H1 (cell line): ENCODE results near the gene PRKAG1. TPM values are rescaled to one million over a fixed set of nuclear protein-coding genes. Genes with fewer than 3 reads are reported as not detected.

Experiments
- CTCF ChIA-PET: fragments of 300-600 bp; sonication (Branson Sonifier 250); formaldehyde crosslinking; loops from one replicate; lab custom pipeline; 2021; ENCODE audit not compliant: partially characterized antibody; lab: Charles Lee
- POLR2A ChIA-PET: fragments of 300-600 bp; sonication (Branson Sonifier 250); formaldehyde crosslinking; loops from one replicate; lab custom pipeline; 2021; ENCODE audit warnings: inconsistent platforms; ENCODE audit not compliant: partially characterized antibody; lab: Charles Lee
- DNase-seq, 2 experiments: peaks; one replicate each; pipeline versions ENCODE4 v3.0.0 to v3.0.0-alpha.2; 2010 to 2022; ENCODE audit warnings: low spot score in 2 of 2, low read depth in 1 of 2, mixed read lengths in 1 of 2
- FAIRE-seq: peaks from 2 replicates; lab custom pipeline; 2011; peaks lifted over from hg19 to GRCh38; lab: Jason Lieb, UNC
- H2AFZ ChIP-seq: 2 replicates; pipeline ENCODE4 v1.8.1; 2012; ENCODE audit warnings: low read length, inconsistent platforms
- H2AK5ac ChIP-seq: 2 replicates; pipeline ENCODE4 v1.6.1; 2013; ENCODE audit warnings: low read depth, low read length
- H2BK120ac ChIP-seq: replicated peaks from 2 replicates; pipeline ENCODE3; 2013; ENCODE audit warnings: low read depth, low read length, inconsistent platforms
- H2BK12ac ChIP-seq: 2 replicates; pipeline ENCODE4 v1.6.1; 2013; ENCODE audit warnings: low read depth, low read length
- H2BK15ac ChIP-seq: 2 replicates; pipeline ENCODE4 v1.6.1; 2013; ENCODE audit warnings: low read length
- H2BK20ac ChIP-seq: 2 replicates; pipeline ENCODE4 v1.6.1; 2013; ENCODE audit warnings: low read length
- H2BK5ac ChIP-seq: 2 replicates; pipeline ENCODE4 v1.6.1; 2013; ENCODE audit warnings: low read depth, low read length
- H3K14ac ChIP-seq: 2 replicates; pipeline ENCODE4 v1.6.1; 2013; ENCODE audit warnings: inconsistent platforms; ENCODE audit not compliant: insufficient read length
- H3K18ac ChIP-seq: 2 replicates; pipeline ENCODE4 v1.6.1; 2013; ENCODE audit warnings: low read length; ENCODE audit errors: extremely low read depth
- H3K23ac ChIP-seq: 2 replicates; pipeline ENCODE4 v1.6.1; 2013; ENCODE audit warnings: inconsistent platforms; ENCODE audit not compliant: insufficient read length
- H3K23me2 ChIP-seq: 2 replicates; pipeline ENCODE4 v1.6.1; 2013; ENCODE audit warnings: low read depth, low read length
- H3K27ac ChIP-seq: 2 replicates; pipeline ENCODE4 v1.6.1; 2011; ENCODE audit warnings: low read depth, low read length, inconsistent platforms
- H3K27me3 ChIP-seq, 4 experiments: replicated peaks in 1 of 4; 1 replicate in 1 of 4; 2 replicates in 3 of 4; pipeline versions ENCODE4 v1.6.1 to v1.8.1; 2011 to 2013; ENCODE audit warnings: low read length in 3 of 4, mild to moderate bottlenecking in 3 of 4, inconsistent platforms in 2 of 4, mixed read lengths in 2 of 4, moderate library complexity in 1 of 4; ENCODE audit not compliant: control insufficient read depth in 3 of 4, insufficient read depth in 3 of 4; ENCODE audit errors: extremely low read depth in 1 of 4
- H3K36me3 ChIP-seq, 4 experiments: 2 replicates each; pipeline versions ENCODE4 v1.6.1 to v1.8.1; 2011 to 2013; ENCODE audit warnings: mild to moderate bottlenecking in 4 of 4, low read length in 3 of 4, moderate library complexity in 2 of 4, control low read depth in 1 of 4, inconsistent platforms in 1 of 4; ENCODE audit not compliant: insufficient read depth in 4 of 4, control insufficient read depth in 2 of 4
- H3K4ac ChIP-seq: replicated peaks from 2 replicates; pipeline ENCODE3; 2013; ENCODE audit warnings: low read length, low read depth, mixed read lengths, inconsistent platforms; ENCODE audit not compliant: insufficient read length
- H3K4me1 ChIP-seq, 4 experiments: replicated peaks in 1 of 4; 1 replicate in 1 of 4; 2 replicates in 3 of 4; pipeline versions ENCODE4 v1.6.1 to v1.8.1; 2011 to 2013; ENCODE audit warnings: low read length in 3 of 4, inconsistent platforms in 2 of 4, mixed read lengths in 1 of 4; ENCODE audit not compliant: insufficient read depth in 4 of 4, control insufficient read depth in 3 of 4
- H3K4me2 ChIP-seq, 2 experiments: 2 replicates each; pipeline versions ENCODE4 v1.6.1 to v1.8.1; 2011 to 2013; ENCODE audit warnings: low read depth in 2 of 2, low read length in 2 of 2, control low read depth in 1 of 2, inconsistent platforms in 1 of 2, mild to moderate bottlenecking in 1 of 2; ENCODE audit not compliant: insufficient read depth in 1 of 2
- H3K4me3 ChIP-seq, 4 experiments: fragments of 200-600, 300-600 bp in 1 of 4; sonication (generic), shearing (Covaris generic), sonication (Bioruptor Twin) in 1 of 4; 2 replicates each; pipeline versions ENCODE4 v1.5.1 to v1.8.1; 2011 to 2016; ENCODE audit warnings: low read length in 4 of 4, low read depth in 3 of 4, control low read depth in 2 of 4, inconsistent platforms in 2 of 4, mild to moderate bottlenecking in 2 of 4, mixed read lengths in 1 of 4, moderate library complexity in 1 of 4; ENCODE audit not compliant: insufficient read depth in 2 of 4; ENCODE audit errors: extremely low read depth in 1 of 4
- H3K56ac ChIP-seq: replicated peaks from 2 replicates; pipeline ENCODE3; 2013; ENCODE audit warnings: low read depth, mild to moderate bottlenecking, mixed read lengths, low read length, inconsistent platforms; ENCODE audit not compliant: insufficient read length
- H3K79me1 ChIP-seq: 2 replicates; pipeline ENCODE4 v1.6.1; 2013; ENCODE audit warnings: low read depth, low read length, control low read depth
- H3K79me2 ChIP-seq, 2 experiments: 2 replicates each; pipeline versions ENCODE4 v1.6.1 to v1.8.1; 2012 to 2013; ENCODE audit warnings: low read length in 2 of 2, mild to moderate bottlenecking in 2 of 2, inconsistent platforms in 1 of 2; ENCODE audit not compliant: insufficient read depth in 2 of 2, control insufficient read depth in 1 of 2
- H3K9ac ChIP-seq, 4 experiments: replicated peaks in 1 of 4; 1 replicate in 1 of 4; 2 replicates in 3 of 4; pipeline versions ENCODE4 v1.6.1 to v1.8.1; 2011 to 2013; ENCODE audit warnings: low read depth in 3 of 4, low read length in 3 of 4, control low read depth in 2 of 4, mild to moderate bottlenecking in 2 of 4, moderate library complexity in 2 of 4, inconsistent platforms in 1 of 4; ENCODE audit errors: extremely low read depth in 1 of 4
- H3K9me3 ChIP-seq, 2 experiments: 2 replicates each; pipeline versions ENCODE4 v1.6.1 to v1.8.1; 2012 to 2013; ENCODE audit warnings: mild to moderate bottlenecking in 2 of 2, moderate library complexity in 2 of 2, control low read depth in 1 of 2, inconsistent platforms in 1 of 2, low read depth in 1 of 2, low read length in 1 of 2, mixed read lengths in 1 of 2; ENCODE audit not compliant: insufficient read depth in 2 of 2
- H4K20me1 ChIP-seq, 2 experiments: replicated peaks in 1 of 2; 2 replicates each; pipeline versions ENCODE3 to v1.8.1; 2011 to 2013; ENCODE audit warnings: inconsistent platforms in 2 of 2, low read length in 2 of 2, mild to moderate bottlenecking in 1 of 2; ENCODE audit not compliant: insufficient read depth in 2 of 2, control insufficient read depth in 1 of 2
- H4K5ac ChIP-seq: 2 replicates; pipeline ENCODE4 v1.6.1; 2013; ENCODE audit warnings: low read length, low read depth, mixed read lengths, inconsistent platforms; ENCODE audit not compliant: insufficient read length
- H4K8ac ChIP-seq: 2 replicates; pipeline ENCODE4 v1.8.0; 2013; ENCODE audit warnings: mild to moderate bottlenecking, moderate library complexity, low read length, inconsistent platforms; ENCODE audit not compliant: insufficient read depth; ENCODE audit errors: extremely low read depth
- H4K91ac ChIP-seq: replicated peaks from 2 replicates; pipeline ENCODE3; 2013; ENCODE audit warnings: low read length, mixed read lengths, inconsistent platforms; ENCODE audit not compliant: insufficient read length
- BRCA1 ChIP-seq: IDR thresholded peaks from 2 replicates; pipeline ENCODE4 v1.6.1; 2012; ENCODE audit warnings: low read depth, low read length, improper control_type of control experiment
- CBX5 ChIP-seq: fragments of 300-800, 300-1000 bp; sonication (generic); IDR thresholded peaks from 2 replicates; pipeline ENCODE4 v1.7.1; 2016; ENCODE audit warnings: antibody characterized with exemption, low read length, low read depth
- CHD2 ChIP-seq: IDR thresholded peaks from 2 replicates; pipeline ENCODE4 v1.6.1; 2012; ENCODE audit warnings: low read length, improper control_type of control experiment
- GABPA ChIP-seq: IDR thresholded peaks from 2 replicates; pipeline ENCODE4 v1.6.1; 2011; ENCODE audit warnings: mild to moderate bottlenecking, low read length, moderate library complexity, borderline replicate concordance; ENCODE audit not compliant: insufficient read depth
- HDAC2 ChIP-seq, 2 experiments: fragments of 300-600 bp in 1 of 2; sonication (generic) in 1 of 2; IDR thresholded peaks; 2 replicates each; pipeline ENCODE4 v1.6.1; 2011 to 2012; ENCODE audit warnings: low read depth in 2 of 2, low read length in 2 of 2, mild to moderate bottlenecking in 2 of 2, moderate library complexity in 2 of 2, borderline replicate concordance in 1 of 2, inconsistent platforms in 1 of 2
- HDAC6 ChIP-seq: IDR thresholded peaks from one replicate; pipeline ENCODE4 v1.7.1; 2012; ENCODE audit warnings: low read depth, mild to moderate bottlenecking, inconsistent platforms, low read length, moderate library complexity
- RFX5 ChIP-seq: IDR thresholded peaks from 2 replicates; pipeline ENCODE4 v1.6.1; 2011; ENCODE audit warnings: low read depth, low read length, improper control_type of control experiment, borderline replicate concordance
- SIX5 ChIP-seq: IDR thresholded peaks from 2 replicates; pipeline ENCODE4 v1.6.1; 2011; ENCODE audit warnings: mild to moderate bottlenecking, low read depth, low read length
- SP1 ChIP-seq: IDR thresholded peaks from 2 replicates; pipeline ENCODE4 v1.6.1; 2011; ENCODE audit warnings: low read depth, low read length
- SRF ChIP-seq: IDR thresholded peaks from 2 replicates; pipeline ENCODE4 v1.6.1; 2011; ENCODE audit warnings: mild to moderate bottlenecking, low read depth, low read length, moderate library complexity
- TEAD4 ChIP-seq: IDR thresholded peaks from 2 replicates; pipeline ENCODE4 v1.6.1; 2012; ENCODE audit warnings: low read depth, low read length, inconsistent platforms, mixed read lengths
- WGBS, 2 experiments: shearing (Covaris generic) in 1 of 2; methylation state at CpG; one replicate each; pipeline versions ENCODE4 v1.1.6 to v1.1.7; 2013 to 2015; ENCODE audit warnings: low lambda C conversion rate in 2 of 2, mixed read lengths in 2 of 2, inconsistent platforms in 1 of 2, low coverage in 1 of 2, missing lambda C conversion rate in 1 of 2; ENCODE audit not compliant: insufficient replicate concordance in 2 of 2, insufficient coverage in 1 of 2, insufficient read length in 1 of 2; ENCODE audit errors: extremely low coverage in 1 of 2, missing lambda C conversion rate in 1 of 2; 5-methylcytosine and 5-hydroxymethylcytosine counted together
- polyA plus RNA-seq, 7 experiments: library from polyadenylated mRNA; depleted of rRNA in 3 of 7; stranded (reverse) in 5 of 7; unstranded in 2 of 7; fragments of >200 nt in 5 of 7; fragments of 200-250 nt in 2 of 7; gene quantifications; 1 replicate in 5 of 7; 2 replicates in 1 of 7; 4 replicates in 1 of 7; pipeline versions ENCODE4 v1.2.1 to v1.2.3, GENCODE V29; 2011 to 2013; ENCODE audit warnings: missing spikeins in 2 of 7, mixed read lengths in 2 of 7
- total RNA-seq: library from RNA; stranded (reverse); fragmentation: NEBNext Ultra II Directional; extraction: Animal tissue kit (Norgen Biotek cat#: 25700); gene quantifications from 2 replicates; pipeline ENCODE4 v1.2.1, GENCODE V29; 2021

PRKAG1 gene
- total and polyA plus RNA-seq, 2 of the 8 experiments (the other 6 are each of a cell fraction or from before 2014, with no cell fraction given): 38.6 to 57.5 TPM

DNA sequence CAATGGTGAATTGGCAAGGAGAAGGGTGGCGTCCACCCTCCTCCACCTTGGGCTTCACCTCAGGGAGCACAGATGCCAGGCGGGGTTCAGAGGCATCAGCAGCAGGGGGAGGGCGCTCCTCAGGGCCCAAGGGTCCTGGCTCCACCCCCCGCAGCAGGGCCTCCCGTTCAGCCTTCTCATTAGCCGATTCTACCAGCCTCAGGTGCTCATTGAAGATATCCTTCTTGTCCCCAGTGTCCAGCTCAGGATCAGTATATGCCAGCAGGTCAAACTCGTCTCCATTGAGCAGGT is 19.3 kb upstream of the PRKAG1 start:
- Histone ChIP-seq H3K79me2 (no peaks in the 10 kb centered on the region), H3K4me2 (no peak overlapping the region), H4K8ac (no peak overlapping the region), H2BK120ac (no peak overlapping the region), H3K18ac (no peak overlapping the region), H3K4me1 (no peaks in the 10 kb centered on the region), H2BK12ac (no peak overlapping the region), H3K79me1 (no peaks in the 10 kb centered on the region; the same call in none of the 2 replicates), H2BK20ac (no peak overlapping the region), H3K23me2 (no peaks in the 10 kb centered on the region), H3K9ac (no peak overlapping the region), H3K4me3 (no peak overlapping the region), H3K14ac (no peak overlapping the region), H3K27ac (no peak overlapping the region), H3K56ac (no peak overlapping the region), H2BK15ac (no peak overlapping the region), H2BK5ac (no peak overlapping the region), H3K4ac (no peak overlapping the region), H3K9me3 (no peaks in the 10 kb centered on the region), H4K91ac (no peak overlapping the region), H3K27me3 (no peaks in the 10 kb centered on the region), H3K36me3 (peaks cover 53 to 89% (median 83%) of the 10 kb centered on the region in 4 experiments), H4K5ac (no peak overlapping the region), H2AK5ac (no peak overlapping the region), H2AFZ (no peak overlapping the region), H3K23ac (no peak overlapping the region), H4K20me1 (peaks cover 7 to 22% of the 10 kb centered on the region in 2 experiments)
- no peak for FAIRE-seq
- ChIA-PET CTCF (interaction anchor here (0.5 to 12.2 kb wide), 6 partner anchors 9 to 323 kb away, joined by 3 to 126 read pairs (median 4); no protein-coding TSS in a partner anchor), POLR2A (interaction anchor here (0.7 to 22.2 kb wide), 8 partner anchors 3 to 94 kb away, joined by 3 to 339 read pairs (median 4); partner anchors contain the start of genes KMT2D and TUBA1B)
- no peak for DNase-seq
- WGBS, 2 experiments: 88% methylated on average over 7 of the region's 7 CpGs; no CpG with 5 or more reads in 1 of the 2 experiments
- TF ChIP-seq HDAC2 (IDR thresholded peaks at IDR 0.05; ENCODE audit: borderline replicate concordance in 1 of 2, low read depth in 2 of 2, low read length in 2 of 2): no peak
- TF ChIP-seq RFX5: no peak
- TF ChIP-seq CBX5: no peak
- no peak for TF ChIP-seq SRF
- TF ChIP-seq HDAC6: no peak
- no peak for TF ChIP-seq GABPA
- TF ChIP-seq SP1: no peak
- no peak for TF ChIP-seq TEAD4
- TF ChIP-seq SIX5: no peak
- TF ChIP-seq BRCA1: no peak
- TF ChIP-seq CHD2: no peak
